Mesodermal cell (in vitro differentiated cells): Measurements from ENCODE around the gene STON2.

ENCODE experiments used
- H3K27ac ChIP-seq: 2 replicates; pipeline ENCODE4 v1.7.0; 2013; ENCODE audit warnings: mild to moderate bottlenecking, low read depth, low read length, moderate library complexity; ENCODE audit not compliant: severe bottlenecking
- H3K36me3 ChIP-seq: 2 replicates; pipeline ENCODE4 v1.7.1; 2013; ENCODE audit warnings: mild to moderate bottlenecking, low read length, moderate library complexity; ENCODE audit not compliant: control insufficient read depth, insufficient read depth
- H3K4me1 ChIP-seq: one replicate; pipeline ENCODE4 v1.7.1; 2013; ENCODE audit warnings: mild to moderate bottlenecking, low read length; ENCODE audit not compliant: insufficient read depth, control insufficient read depth, poor library complexity, severe bottlenecking
- H3K4me3 ChIP-seq: 2 replicates; pipeline ENCODE4 v1.7.0; 2013; ENCODE audit warnings: low read length, control low read depth, mild to moderate bottlenecking; ENCODE audit not compliant: insufficient read depth, poor library complexity, severe bottlenecking; ENCODE audit errors: extremely low read depth
- H3K9me3 ChIP-seq: 2 replicates; pipeline ENCODE4 v1.7.1; 2013; ENCODE audit warnings: mild to moderate bottlenecking, low read length, moderate library complexity; ENCODE audit not compliant: control insufficient read depth
- WGBS, 2 experiments: methylation state at CpG; one replicate each; pipeline ENCODE4 v1.1.5; 2013; ENCODE audit warnings: missing lambda C conversion rate in 2 of 2; ENCODE audit not compliant: insufficient coverage in 2 of 2; 5-methylcytosine and 5-hydroxymethylcytosine counted together

The STON2 gene

GRCh38 chr14:81336009-81336408 lies 64.1 kb downstream of the STON2 start:
- Histone ChIP-seq H3K9me3 (no peaks in the 10 kb centered on the region), H3K4me3 (no peak overlapping the region), H3K36me3 (no peaks in the 10 kb centered on the region), H3K27ac (no peak overlapping the region), H3K4me1 (no peaks in the 10 kb centered on the region)
- WGBS, 2 experiments, result 100% methylated on average over 2 of the region's 3 CpGs; no CpG with 5 or more reads in 1 of the 2 experiments

GRCh38 chr14:81332725-81333124 lies 67.4 kb downstream of the STON2 start:
- Histone ChIP-seq H3K4me3 (no peak overlapping the region), H3K27ac (no peak overlapping the region), H3K36me3 (no peaks in the 10 kb centered on the region), H3K9me3 (no peaks in the 10 kb centered on the region), H3K4me1 (peaks cover 3% of the 10 kb centered on the region)
- 86% methylated on average over 1 of the region's 1 CpG for WGBS, 2 experiments

- Histone ChIP-seq H3K9me3 (no peaks in the 10 kb centered on the region), H3K36me3 (no peaks in the 10 kb centered on the region), H3K4me1 (peaks cover 3% of the 10 kb centered on the region), H3K4me3 (no peak overlapping the region), H3K27ac (no peak overlapping the region)
- WGBS, 2 experiments, result 88 to 100% methylated on average over 1 to 3 of the region's 4 CpGs
Measured at GRCh38 chr14:81331229-81332021, 68.7 kb downstream of the STON2 start.

GRCh38 chr14:81330619-81331122 lies 69.5 kb downstream of the STON2 start:
- Histone ChIP-seq H3K4me3 (no peak overlapping the region), H3K36me3 (no peaks in the 10 kb centered on the region), H3K27ac (no peak overlapping the region), H3K4me1 (peaks cover 3% of the 10 kb centered on the region), H3K9me3 (no peaks in the 10 kb centered on the region)
- 100% methylated on average over 1 to 2 of the region's 3 CpGs for WGBS, 2 experiments

- peaks cover 3% of the 10 kb centered on the region for H3K4me1 ChIP-seq
- no peaks in the 10 kb centered on the region for H3K36me3 ChIP-seq
- 89 to 95% methylated on average over 3 to 4 of the region's 9 CpGs for WGBS, 2 experiments
- H3K9me3 ChIP-seq, result no peaks in the 10 kb centered on the region
- H3K27ac ChIP-seq, result no peak overlapping the region
- H3K4me3 ChIP-seq, result no peak overlapping the region
Measured at GRCh38 chr14:81329640-81330381, 70.3 kb downstream of the STON2 start.

- H3K4me3 ChIP-seq, result no peak overlapping the region
- WGBS, 2 experiments, result 93% methylated on average over 2 of the region's 2 CpGs; no CpG with 5 or more reads in 1 of the 2 experiments
- H3K9me3 ChIP-seq, result no peaks in the 10 kb centered on the region
- H3K36me3 ChIP-seq, result no peaks in the 10 kb centered on the region
- no peak overlapping the region for H3K27ac ChIP-seq
- peaks cover 12% of the 10 kb centered on the region for H3K4me1 ChIP-seq
Measured at GRCh38 chr14:81326451-81326850, 73.7 kb downstream of the STON2 start.

GRCh38 chr14:81324011-81324410 lies 76.1 kb downstream of the STON2 start:
- 3 to 9% methylated on average over 9 to 11 of the region's 11 CpGs for WGBS, 2 experiments
- peak overlapping the region; percentile 53 for H3K27ac ChIP-seq
- H3K4me3 ChIP-seq, result peak overlapping the region; percentile 40

GRCh38 chr14:81323093-81323492 lies 77.0 kb downstream of the STON2 start:
- WGBS, 2 experiments, result 61 to 69% methylated on average over 1 to 2 of the region's 2 CpGs
- Histone ChIP-seq H3K36me3 (peaks cover 15% of the 10 kb centered on the region), H3K9me3 (no peaks in the 10 kb centered on the region), H3K27ac (no peak overlapping the region), H3K4me3 (peak overlapping the region; percentile 40), H3K4me1 (peaks cover 9% of the 10 kb centered on the region)

More at GRCh38 chr14:81324011-81324410, 76.1 kb downstream of the STON2 start:
- H3K9me3 ChIP-seq, result no peaks in the 10 kb centered on the region
- peaks cover 9% of the 10 kb centered on the region for H3K4me1 ChIP-seq
- H3K36me3 ChIP-seq, result peaks cover 9% of the 10 kb centered on the region

GRCh38 chr14:81319946-81320345 lies 80.2 kb downstream of the STON2 start:
- 90 to 100% methylated on average over 2 of the region's 3 CpGs for WGBS, 2 experiments
- Histone ChIP-seq H3K4me3 (no peak overlapping the region), H3K9me3 (no peaks in the 10 kb centered on the region), H3K27ac (no peak overlapping the region), H3K36me3 (peaks cover 15% of the 10 kb centered on the region), H3K4me1 (peaks cover 19% of the 10 kb centered on the region)

- WGBS, 2 experiments, result 91% methylated on average over 1 of the region's 2 CpGs; no CpG with 5 or more reads in 1 of the 2 experiments
- peaks cover 15% of the 10 kb centered on the region for H3K36me3 ChIP-seq
Measured at GRCh38 chr14:81319314-81319713, 80.8 kb downstream of the STON2 start.

More at GRCh38 chr14:81319314-81319713, 80.8 kb downstream of the STON2 start:
- no peak overlapping the region for H3K4me3 ChIP-seq
- H3K9me3 ChIP-seq, result no peaks in the 10 kb centered on the region
- peaks cover 17% of the 10 kb centered on the region for H3K4me1 ChIP-seq
- no peak overlapping the region for H3K27ac ChIP-seq
